HG03432 (cell line): Measurements from ENCODE around the gene HLCS.
"Not testable (repeated sequence)": the region's sequence is repeated elsewhere in the genome, so short reads cannot be mapped to it uniquely, and the experiment has no call there.

Source experiments
- ATAC-seq: cut with Tn5 transposase; IDR thresholded peaks from one replicate; pipeline ENCODE4 v1.9.1; 2021; ENCODE audit warnings: mild to moderate bottlenecking, moderate library complexity; ENCODE audit not compliant: unreplicated experiment

The HLCS gene

GRCh38 chr21:36959020-36959835 is 7.2 kb downstream of the HLCS start:
- ATAC-seq: no peak

GRCh38 chr21:36955783-36956182 is 10.7 kb downstream of the HLCS start:
- no peak for ATAC-seq

- ATAC-seq: not testable (repeated sequence)
Observed at GRCh38 chr21:36952331-36952730, 14.1 kb downstream of the HLCS start.

GRCh38 chr21:36949171-36950141 is 17.0 kb downstream of the HLCS start:
- no peak for ATAC-seq

GRCh38 chr21:36948686-36949085 is 17.8 kb downstream of the HLCS start:
- ATAC-seq: no peak

GRCh38 chr21:36946949-36947356 is 19.5 kb downstream of the HLCS start:
- no peak for ATAC-seq

- no peak for ATAC-seq
Observed at GRCh38 chr21:36945496-36946138, 20.9 kb downstream of the HLCS start.

- ATAC-seq: no peak
Observed at GRCh38 chr21:36936361-36937135, 29.9 kb downstream of the HLCS start.

GRCh38 chr21:36934864-36935420 is 31.5 kb downstream of the HLCS start:
- ATAC-seq: no peak

- no peak for ATAC-seq
Observed at GRCh38 chr21:36932161-36932816, 34.2 kb downstream of the HLCS start.

GRCh38 chr21:36929622-36930021 is 36.8 kb downstream of the HLCS start:
- no peak for ATAC-seq

GRCh38 chr21:36928960-36929359 is 37.5 kb downstream of the HLCS start:
- no peak for ATAC-seq

GRCh38 chr21:36927719-36928117 is 38.8 kb downstream of the HLCS start:
- ATAC-seq: no peak

- no peak for ATAC-seq
Observed at GRCh38 chr21:36926989-36927718, 39.3 kb downstream of the HLCS start.

- ATAC-seq: no peak
Observed at GRCh38 chr21:36923270-36923669, 43.2 kb downstream of the HLCS start.

- no peak for ATAC-seq
Observed at GRCh38 chr21:36922861-36923260, 43.6 kb downstream of the HLCS start.

GRCh38 chr21:36918291-36918690 is 48.2 kb downstream of the HLCS start:
- no peak for ATAC-seq

- ATAC-seq: no peak
Observed at GRCh38 chr21:36917471-36918158, 48.9 kb downstream of the HLCS start.
